HFF-Myc (cell line): ENCODE measurements around the gene RBM46.

Experiments used
- DNase-seq: peaks from one replicate; pipeline ENCODE4 v3.0.0-alpha.2; 2011; ENCODE audit warnings: low read depth; ENCODE audit errors: extremely low read depth
- H3K4me3 ChIP-seq: replicated peaks from 2 replicates; pipeline ENCODE4 v1.5.1; 2011; ENCODE audit warnings: low read depth, mild to moderate bottlenecking, control low read depth, low read length
- TF ChIP-seq, protein P1 (sequence below): IDR thresholded peaks from 2 replicates; pipeline ENCODE4 v1.5.1; 2012; ENCODE audit warnings: mild to moderate bottlenecking, low read depth, low read length, control low read depth; ENCODE audit errors: missing control alignments

The RBM46 gene

GRCh38 chr4:154760895-154761294 lies 20.2 kb upstream of the RBM46 start:
- no peak overlapping the region for H3K4me3 ChIP-seq
- no peak for DNase-seq
- TF ChIP-seq, protein P1, sequence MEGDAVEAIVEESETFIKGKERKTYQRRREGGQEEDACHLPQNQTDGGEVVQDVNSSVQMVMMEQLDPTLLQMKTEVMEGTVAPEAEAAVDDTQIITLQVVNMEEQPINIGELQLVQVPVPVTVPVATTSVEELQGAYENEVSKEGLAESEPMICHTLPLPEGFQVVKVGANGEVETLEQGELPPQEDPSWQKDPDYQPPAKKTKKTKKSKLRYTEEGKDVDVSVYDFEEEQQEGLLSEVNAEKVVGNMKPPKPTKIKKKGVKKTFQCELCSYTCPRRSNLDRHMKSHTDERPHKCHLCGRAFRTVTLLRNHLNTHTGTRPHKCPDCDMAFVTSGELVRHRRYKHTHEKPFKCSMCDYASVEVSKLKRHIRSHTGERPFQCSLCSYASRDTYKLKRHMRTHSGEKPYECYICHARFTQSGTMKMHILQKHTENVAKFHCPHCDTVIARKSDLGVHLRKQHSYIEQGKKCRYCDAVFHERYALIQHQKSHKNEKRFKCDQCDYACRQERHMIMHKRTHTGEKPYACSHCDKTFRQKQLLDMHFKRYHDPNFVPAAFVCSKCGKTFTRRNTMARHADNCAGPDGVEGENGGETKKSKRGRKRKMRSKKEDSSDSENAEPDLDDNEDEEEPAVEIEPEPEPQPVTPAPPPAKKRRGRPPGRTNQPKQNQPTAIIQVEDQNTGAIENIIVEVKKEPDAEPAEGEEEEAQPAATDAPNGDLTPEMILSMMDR: no peak

DNA sequence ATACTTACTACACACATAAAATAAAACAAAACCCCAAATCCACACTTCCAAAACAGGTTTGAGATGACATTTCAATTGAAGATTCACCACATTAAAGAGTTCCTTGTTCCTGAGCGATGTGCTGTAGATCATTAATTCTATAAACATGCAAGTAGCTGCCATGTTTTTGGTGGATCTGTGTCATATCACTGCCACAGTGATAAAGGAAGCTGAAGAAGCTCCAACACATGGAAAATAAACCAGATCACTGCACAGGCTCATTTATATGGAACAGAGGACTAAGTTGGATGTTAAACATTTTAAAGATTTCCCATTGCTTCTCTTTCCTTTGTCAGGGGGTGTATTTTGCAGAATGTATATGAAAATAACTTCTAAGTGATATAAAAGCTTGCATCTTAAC lies 2.8 kb upstream of the RBM46 start:
- DNase-seq: no peak
- TF ChIP-seq, protein P1: no peak
- no peak overlapping the region for H3K4me3 ChIP-seq

GRCh38 chr4:154779362-154779947 lies 1.6 kb upstream of the RBM46 start:
- TF ChIP-seq, protein P1: peak; percentile 37
- DNase-seq: peak; percentile 10
- H3K4me3 ChIP-seq: no peak overlapping the region

DNA sequence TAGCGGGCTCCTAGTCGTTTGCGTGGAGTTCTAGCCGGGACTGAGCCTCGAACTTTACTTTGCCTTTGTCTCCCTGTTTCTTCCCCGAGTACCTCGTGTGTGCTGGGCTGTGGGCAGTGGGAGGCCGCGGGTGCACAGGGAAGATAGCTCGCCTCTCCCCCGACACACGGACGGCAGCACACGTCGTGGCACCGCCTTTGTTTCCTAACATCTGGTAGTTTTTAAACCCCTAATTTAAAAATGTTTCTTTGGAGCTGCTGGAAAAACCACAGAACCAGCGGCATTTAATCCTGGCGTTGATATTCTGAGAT lies 866 bp downstream of the RBM46 start:
- no peak overlapping the region for H3K4me3 ChIP-seq
- DNase-seq: no peak
- TF ChIP-seq, protein P1: no peak

- no peak overlapping the region for H3K4me3 ChIP-seq
- DNase-seq: peak; percentile 30
- TF ChIP-seq, protein P1: peak; percentile 33
Observed at GRCh38 chr4:154807042-154807630, 26.1 kb downstream of the RBM46 start.

- TF ChIP-seq, protein P1: no peak
- no peak for DNase-seq
Observed at GRCh38 chr4:154818230-154818629, 37.2 kb downstream of the RBM46 start.

GRCh38 chr4:154822775-154823174 lies 41.7 kb downstream of the RBM46 start:
- peak; percentile 52 for DNase-seq
- TF ChIP-seq, protein P1: no peak
- no peak overlapping the region for H3K4me3 ChIP-seq

More at GRCh38 chr4:154818230-154818629, 37.2 kb downstream of the RBM46 start:
- H3K4me3 ChIP-seq: no peak overlapping the region
